B cell (primary cell): ENCODE measurements around the gene CTNNBL1.

ENCODE experiments used
- EZH2 ChIP-seq: IDR thresholded peaks from 2 replicates; pipeline ENCODE4 v1.6.1; 2012; ENCODE audit warnings: borderline replicate concordance, low read depth, mild to moderate bottlenecking, moderate library complexity, low read length; ENCODE audit not compliant: insufficient read depth, poor library complexity, severe bottlenecking
- TF ChIP-seq, protein P1 (sequence below): fragments of 200-600 bp; IDR thresholded peaks from one replicate; pipeline ENCODE4 v1.8.0; 2022; ENCODE audit warnings: antibody characterized with exemption, mild to moderate bottlenecking

DNA sequence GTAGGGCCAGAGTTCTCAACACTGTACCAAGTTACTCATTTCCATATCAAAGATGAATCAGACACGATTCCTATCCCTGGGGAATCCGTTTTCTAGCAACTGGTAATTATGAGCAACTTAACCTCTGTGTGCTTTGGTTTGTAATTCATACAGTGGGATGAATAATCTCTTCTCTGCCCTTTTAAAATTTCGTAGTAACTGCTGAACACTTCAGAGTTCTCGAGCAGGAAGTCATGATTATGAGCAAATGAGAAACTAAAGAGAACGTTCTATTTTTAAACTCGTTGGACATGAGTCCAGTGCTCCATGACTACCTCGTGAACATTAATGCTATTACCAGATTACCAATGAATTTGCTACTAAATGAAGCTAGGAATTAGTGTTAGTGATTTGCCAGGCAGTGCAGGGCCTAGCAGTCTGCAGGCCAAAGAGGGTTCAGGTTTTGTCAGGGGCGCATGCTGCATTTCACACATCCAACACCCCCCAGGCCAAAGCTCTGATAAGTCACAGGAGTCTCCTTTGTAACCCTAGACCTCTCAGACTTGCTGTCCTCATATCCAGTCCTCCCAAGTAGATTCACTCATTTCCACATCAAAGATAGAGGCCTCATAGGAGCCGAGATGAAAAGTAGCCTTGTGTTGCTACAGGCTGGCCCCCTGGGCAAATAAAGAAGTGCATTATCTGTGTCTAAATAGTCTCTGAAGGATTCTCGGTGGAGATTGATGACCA is 163.3 kb downstream of the CTNNBL1 start:
- TF ChIP-seq, protein P1, sequence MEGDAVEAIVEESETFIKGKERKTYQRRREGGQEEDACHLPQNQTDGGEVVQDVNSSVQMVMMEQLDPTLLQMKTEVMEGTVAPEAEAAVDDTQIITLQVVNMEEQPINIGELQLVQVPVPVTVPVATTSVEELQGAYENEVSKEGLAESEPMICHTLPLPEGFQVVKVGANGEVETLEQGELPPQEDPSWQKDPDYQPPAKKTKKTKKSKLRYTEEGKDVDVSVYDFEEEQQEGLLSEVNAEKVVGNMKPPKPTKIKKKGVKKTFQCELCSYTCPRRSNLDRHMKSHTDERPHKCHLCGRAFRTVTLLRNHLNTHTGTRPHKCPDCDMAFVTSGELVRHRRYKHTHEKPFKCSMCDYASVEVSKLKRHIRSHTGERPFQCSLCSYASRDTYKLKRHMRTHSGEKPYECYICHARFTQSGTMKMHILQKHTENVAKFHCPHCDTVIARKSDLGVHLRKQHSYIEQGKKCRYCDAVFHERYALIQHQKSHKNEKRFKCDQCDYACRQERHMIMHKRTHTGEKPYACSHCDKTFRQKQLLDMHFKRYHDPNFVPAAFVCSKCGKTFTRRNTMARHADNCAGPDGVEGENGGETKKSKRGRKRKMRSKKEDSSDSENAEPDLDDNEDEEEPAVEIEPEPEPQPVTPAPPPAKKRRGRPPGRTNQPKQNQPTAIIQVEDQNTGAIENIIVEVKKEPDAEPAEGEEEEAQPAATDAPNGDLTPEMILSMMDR: no peak
- TF ChIP-seq EZH2: no peak
